A673 (cell line): ENCODE measurements around the gene TMTC4.

Source experiments
- CTCF ChIP-seq: fragments of 300-800, 200-600 bp; sonication (generic); conservative IDR thresholded peaks from 2 replicates; pipeline ENCODE4 v1.5.1; 2017; ENCODE audit warnings: low read depth, mild to moderate bottlenecking, antibody characterized with exemption, low read length, moderate library complexity, mixed read lengths
- EZH2 ChIP-seq: fragments of 200-600 bp; sonication (generic); IDR thresholded peaks from 2 replicates; pipeline ENCODE4 v1.6.1; 2017; ENCODE audit warnings: borderline replicate concordance, low read depth, mild to moderate bottlenecking, mixed read lengths, antibody characterized with exemption, low read length; ENCODE audit not compliant: poor library complexity, severe bottlenecking

- no peak for TF ChIP-seq EZH2
- TF ChIP-seq CTCF = no peak
Measured at GRCh38 chr13:100600461-100600860, 74.1 kb downstream of the TMTC4 start.
